ENCODE results near the gene RIPPLY1. TPM values are rescaled to one million over a fixed set of nuclear protein-coding genes. Genes with fewer than 3 reads are reported as not detected.

RIPPLY1 gene
- total and polyA plus RNA-seq, 2 donors from 2014 or later, result 0.50 to 6.9 TPM

- FAIRE-seq, result no peak
Measured at GRCh38 chrX:106927700-106928099, 24.6 kb upstream of the RIPPLY1 start.

GRCh38 chrX:106927023-106927422 is 23.9 kb upstream of the RIPPLY1 start:
- Histone ChIP-seq H3K4me1 (ENCODE audit: control insufficient read depth in 2 of 3, insufficient read depth in 2 of 3, low read depth in 1 of 3, low read length in 3 of 3) (no peaks in the 10 kb centered on the region), H3K27ac (ENCODE audit: low read depth in 2 of 2, low read length in 2 of 2) (no peak overlapping the region), H3K9ac (ENCODE audit: low read length in 3 of 3) (no peak overlapping the region), H3K4me3 (ENCODE audit: low read length in 3 of 3) (no peak overlapping the region), H3K27me3 (ENCODE audit: control insufficient read depth, insufficient read depth, low read length) (no peaks in the 10 kb centered on the region), H3K9me3 (ENCODE audit: control insufficient read depth in 2 of 3, insufficient read depth in 1 of 3, low read length in 3 of 3) (no peaks in the 10 kb centered on the region), H3K36me3 (ENCODE audit: control insufficient read depth in 2 of 3, insufficient read depth in 3 of 3, low read length in 3 of 3) (peaks cover 0 to 4% (median 0%) of the 10 kb centered on the region in 3 donors)
- intact Hi-C loops (cut with DNase I), result no loop called here
- FAIRE-seq (no peak), DNase-seq (no peak)
- TF ChIP-seq CTCF (IDR thresholded peaks at IDR 0.05; ENCODE audit: borderline replicate concordance, extremely low read depth, insufficient read depth), result no peak

More at GRCh38 chrX:106927700-106928099, 24.6 kb upstream of the RIPPLY1 start:
- DNase-seq, result no peak
- H3K4me1 ChIP-seq (ENCODE audit: control insufficient read depth in 2 of 3, insufficient read depth in 2 of 3, low read depth in 1 of 3, low read length in 3 of 3), result no peaks in the 10 kb centered on the region
- H3K4me3 ChIP-seq (ENCODE audit: low read length in 3 of 3), result peak overlapping the region in 1 of 3 donors; percentile 73
- H3K27me3 ChIP-seq (ENCODE audit: control insufficient read depth, insufficient read depth, low read length), result no peaks in the 10 kb centered on the region
- TF ChIP-seq CTCF (IDR thresholded peaks at IDR 0.05; ENCODE audit: borderline replicate concordance, extremely low read depth, insufficient read depth), result no peak
- no peaks in the 10 kb centered on the region for H3K9me3 ChIP-seq (ENCODE audit: control insufficient read depth in 2 of 3, insufficient read depth in 1 of 3, low read length in 3 of 3)
- H3K27ac ChIP-seq (ENCODE audit: low read depth in 2 of 2, low read length in 2 of 2), result no peak overlapping the region
- intact Hi-C loops (cut with DNase I), result no loop called here
- H3K36me3 ChIP-seq (ENCODE audit: control insufficient read depth in 2 of 3, insufficient read depth in 3 of 3, low read length in 3 of 3), result peaks cover 0 to 4% (median 0%) of the 10 kb centered on the region in 3 donors
- peak overlapping the region in 1 of 3 donors; percentile 63 for H3K9ac ChIP-seq (ENCODE audit: low read length in 3 of 3)

- TF ChIP-seq CTCF (IDR thresholded peaks at IDR 0.05; ENCODE audit: borderline replicate concordance, extremely low read depth, insufficient read depth), result no peak
- FAIRE-seq (no peak), DNase-seq (no peak)
- no peak overlapping the region for H3K9ac ChIP-seq (ENCODE audit: low read length in 3 of 3)
- H3K9me3 ChIP-seq (ENCODE audit: control insufficient read depth in 2 of 3, insufficient read depth in 1 of 3, low read length in 3 of 3), result no peaks in the 10 kb centered on the region
- intact Hi-C loops (cut with DNase I), result no loop called here
- no peaks in the 10 kb centered on the region for H3K27me3 ChIP-seq (ENCODE audit: control insufficient read depth, insufficient read depth, low read length)
- H3K36me3 ChIP-seq (ENCODE audit: control insufficient read depth in 2 of 3, insufficient read depth in 3 of 3, low read length in 3 of 3), result no peaks in the 10 kb centered on the region
- no peaks in the 10 kb centered on the region for H3K4me1 ChIP-seq (ENCODE audit: control insufficient read depth in 2 of 3, insufficient read depth in 2 of 3, low read depth in 1 of 3, low read length in 3 of 3)
- H3K27ac ChIP-seq (ENCODE audit: low read depth in 2 of 2, low read length in 2 of 2), result no peak overlapping the region
- H3K4me3 ChIP-seq (ENCODE audit: low read length in 3 of 3), result no peak overlapping the region
Measured at GRCh38 chrX:106921637-106922036, 18.5 kb upstream of the RIPPLY1 start.

GRCh38 chrX:106919932-106920452 is 16.9 kb upstream of the RIPPLY1 start, which contains the start of gene CLDN2:
TSS of gene CLDN2 (plus strand) at chrX:106920402. CDS start at chrX:106928229, 7,827 bp downstream.
- no peak for FAIRE-seq
- intact Hi-C loops (cut with DNase I), result no loop called here
- TF ChIP-seq CTCF (IDR thresholded peaks at IDR 0.05; ENCODE audit: borderline replicate concordance, extremely low read depth, insufficient read depth), result no peak
- no peaks in the 10 kb centered on the region for H3K27me3 ChIP-seq (ENCODE audit: control insufficient read depth, insufficient read depth, low read length)
- no peak within 1 kb of the TSS for H3K4me3 ChIP-seq (ENCODE audit: low read length in 3 of 3)
- H3K36me3 ChIP-seq (ENCODE audit: control insufficient read depth in 2 of 3, insufficient read depth in 3 of 3, low read length in 3 of 3), result no peaks in the 10 kb centered on the region
- no peak within 1 kb of the TSS for H3K9ac ChIP-seq (ENCODE audit: low read length in 3 of 3)
- H3K27ac ChIP-seq (ENCODE audit: low read depth in 2 of 2, low read length in 2 of 2), result no peak within 1 kb of the TSS
- no peaks in the 10 kb centered on the region for H3K4me1 ChIP-seq (ENCODE audit: control insufficient read depth in 2 of 3, insufficient read depth in 2 of 3, low read depth in 1 of 3, low read length in 3 of 3)
- DNase-seq, result peak in 3 of 5 donors; percentile 24 to 44 (median 34)
- no peaks in the 10 kb centered on the region for H3K9me3 ChIP-seq (ENCODE audit: control insufficient read depth in 2 of 3, insufficient read depth in 1 of 3, low read length in 3 of 3)
